Stimulated activated CD4-positive, alpha-beta T cell treated with anti-CD3 and anti-CD28 coated beads, Interleukin-2, amount 100 ng/mL, for 48 hours (primary cell): Measurements from ENCODE around the gene TMEM53.

Experiments used
- DNase-seq, 2 donors: peaks; one replicate each; pipeline ENCODE4 v3.0.0-alpha.2; 2020

TMEM53 gene

GRCh38 chr1:44696789-44697345 is 22.6 kb upstream of the TMEM53 start:
- no peak for DNase-seq

- DNase-seq = no peak
These were observed 21.8 kb upstream of the TMEM53 start for GRCh38 chr1:44696101-44696500.

- no peak for DNase-seq
These were observed 21.4 kb upstream of the TMEM53 start for GRCh38 chr1:44695671-44696070.

GRCh38 chr1:44694863-44695478 is 20.7 kb upstream of the TMEM53 start:
- no peak for DNase-seq

DNA sequence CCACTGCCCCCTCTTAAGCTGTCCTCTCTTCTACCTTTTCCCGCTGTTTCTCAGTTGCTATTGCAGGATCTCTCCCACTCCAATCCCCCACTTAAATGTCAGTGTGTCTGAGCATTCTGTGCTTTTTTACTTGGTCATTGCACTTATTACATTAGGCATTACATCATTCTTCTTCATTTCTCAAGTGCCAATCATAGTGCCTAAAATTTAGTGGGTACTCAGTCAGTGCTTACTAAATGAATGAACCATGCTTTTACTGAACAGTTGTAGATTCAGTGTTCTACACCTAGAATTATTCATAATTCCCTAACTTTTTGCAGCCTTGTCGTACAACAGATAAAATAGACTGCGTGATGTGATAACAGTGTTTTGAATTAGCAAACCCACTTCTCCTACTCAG is 19.6 kb upstream of the TMEM53 start:
- no peak for DNase-seq

DNA sequence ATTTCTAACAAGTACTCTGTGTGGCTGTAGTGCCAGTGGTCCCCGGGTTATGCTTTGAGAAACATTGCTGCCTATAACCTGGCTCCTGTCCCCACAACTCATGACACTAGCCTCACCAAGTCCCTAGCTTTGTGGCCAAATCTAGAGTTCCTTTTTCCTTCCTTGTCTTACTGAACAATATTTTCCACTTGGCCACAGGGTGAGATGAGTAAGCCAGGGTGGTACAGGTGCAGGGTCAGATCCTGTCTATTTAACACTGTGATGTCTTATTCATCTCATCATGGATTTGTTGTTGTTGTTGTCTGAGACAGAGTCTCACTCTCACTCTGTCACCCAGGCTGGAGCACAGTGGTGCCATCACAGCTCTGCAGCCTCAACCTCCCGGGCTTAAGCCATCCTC is 18.9 kb upstream of the TMEM53 start:
- no peak for DNase-seq

GRCh38 chr1:44689447-44689765 is 15.1 kb upstream of the TMEM53 start:
- DNase-seq = no peak

- no peak for DNase-seq
These were observed 14.6 kb upstream of the TMEM53 start for GRCh38 chr1:44688760-44689446.

DNA sequence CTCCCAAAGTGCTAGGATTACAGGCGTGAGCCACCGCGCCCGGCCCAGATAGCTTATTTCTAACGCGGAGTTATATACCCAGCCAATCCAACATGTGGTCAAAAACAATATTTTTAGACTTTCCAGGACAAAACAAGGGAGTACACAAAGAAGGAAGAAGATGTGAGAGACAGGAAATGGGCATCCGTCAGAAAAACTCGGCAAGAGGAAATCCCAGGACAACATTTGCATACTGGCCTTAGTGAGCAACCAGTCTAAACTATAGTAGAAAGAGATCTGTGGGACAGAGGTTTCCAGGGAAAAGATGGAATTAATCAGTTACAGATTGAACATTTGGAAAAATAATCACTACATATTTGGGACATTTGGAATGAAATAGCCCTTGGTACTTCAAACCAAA is 11.6 kb upstream of the TMEM53 start:
- no peak for DNase-seq

DNA sequence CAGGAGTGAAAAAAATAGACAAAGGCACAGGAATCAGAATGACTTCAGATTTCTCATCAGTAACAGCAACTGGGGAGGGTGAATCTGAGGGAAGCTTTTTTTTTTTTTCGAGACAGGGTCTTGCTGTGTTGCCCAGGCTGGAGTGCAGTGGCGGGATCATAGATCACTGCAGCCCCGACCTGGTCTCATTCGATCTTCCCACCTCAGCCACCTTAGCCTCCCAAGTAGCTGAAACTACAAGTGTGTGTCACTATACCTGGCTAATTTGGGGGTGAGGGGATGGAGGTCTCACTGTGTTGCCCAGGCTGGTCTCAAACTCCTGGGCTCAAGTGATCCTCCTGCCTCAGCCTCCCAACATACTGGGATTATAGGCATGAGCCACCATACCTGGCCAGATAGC is 10.9 kb upstream of the TMEM53 start:
- DNase-seq = no peak

GRCh38 chr1:44684525-44684924 is 10.2 kb upstream of the TMEM53 start:
- no peak for DNase-seq

DNA sequence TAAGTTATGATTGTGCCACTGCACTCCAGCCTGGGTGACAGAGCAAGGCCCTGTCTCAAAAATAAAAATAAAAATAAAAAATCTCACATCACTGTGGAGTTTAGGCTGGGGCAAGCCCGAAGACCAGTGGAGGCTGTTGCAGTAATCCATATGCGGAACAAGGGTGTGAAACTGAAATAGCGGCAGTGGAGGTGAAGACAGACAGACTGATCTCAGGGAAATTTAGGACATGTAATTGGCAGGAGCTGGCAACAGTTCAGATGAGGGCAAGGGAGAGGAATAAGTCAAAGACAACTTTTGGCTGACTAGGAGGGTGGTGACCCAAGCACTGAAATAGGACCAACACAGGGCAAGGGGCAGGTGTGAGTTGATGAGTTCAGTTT is 8.6 kb upstream of the TMEM53 start:
- no peak for DNase-seq

DNA sequence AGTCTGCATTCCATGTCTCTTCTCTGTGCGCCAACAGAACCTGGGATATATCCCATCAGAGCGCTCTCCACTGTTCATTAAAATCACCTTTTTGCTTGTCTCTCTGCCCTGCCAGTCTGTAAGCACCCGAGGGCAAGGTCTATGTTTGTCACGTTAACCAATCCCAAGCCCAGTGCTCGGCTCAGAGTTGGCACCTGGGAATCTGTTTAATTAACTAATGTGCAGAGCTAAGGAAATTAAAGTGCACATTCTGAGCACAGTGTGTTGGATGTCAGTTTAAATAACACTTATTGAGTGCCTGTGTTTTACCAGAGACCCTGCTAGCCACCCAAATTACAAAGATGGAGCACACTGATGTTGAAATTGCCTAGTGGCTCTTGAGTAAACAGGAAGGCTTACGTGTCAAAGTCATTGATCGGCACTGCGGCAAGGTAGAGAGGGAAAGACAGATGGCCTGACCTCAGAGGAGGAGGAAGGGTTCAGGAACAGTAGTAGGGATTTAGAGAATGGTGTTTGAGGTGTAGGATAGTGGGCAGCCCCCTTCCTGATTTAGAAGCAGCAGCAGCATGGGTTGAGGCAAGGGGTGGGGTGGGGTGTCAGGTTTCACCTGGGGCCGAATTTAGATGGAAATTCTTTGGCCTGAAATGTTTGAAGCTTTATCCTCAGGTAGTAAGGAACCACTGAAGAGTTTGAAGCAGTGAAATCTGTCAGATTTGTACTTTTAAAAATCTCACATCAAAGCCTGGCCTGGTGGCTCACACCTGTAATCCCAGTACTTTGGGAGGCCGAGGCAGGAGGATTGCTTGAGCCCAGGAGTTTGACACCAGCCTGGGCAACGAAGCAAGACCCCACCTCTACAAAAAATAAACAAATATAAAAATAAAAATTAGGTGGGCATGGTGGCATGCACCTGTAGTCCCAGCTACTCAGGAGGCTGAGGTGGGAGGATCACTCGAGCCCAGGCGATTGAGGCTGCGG is 7.9 kb upstream of the TMEM53 start:
- no peak for DNase-seq

- DNase-seq = no peak
These were observed 5.2 kb upstream of the TMEM53 start for GRCh38 chr1:44679468-44679867.

DNA sequence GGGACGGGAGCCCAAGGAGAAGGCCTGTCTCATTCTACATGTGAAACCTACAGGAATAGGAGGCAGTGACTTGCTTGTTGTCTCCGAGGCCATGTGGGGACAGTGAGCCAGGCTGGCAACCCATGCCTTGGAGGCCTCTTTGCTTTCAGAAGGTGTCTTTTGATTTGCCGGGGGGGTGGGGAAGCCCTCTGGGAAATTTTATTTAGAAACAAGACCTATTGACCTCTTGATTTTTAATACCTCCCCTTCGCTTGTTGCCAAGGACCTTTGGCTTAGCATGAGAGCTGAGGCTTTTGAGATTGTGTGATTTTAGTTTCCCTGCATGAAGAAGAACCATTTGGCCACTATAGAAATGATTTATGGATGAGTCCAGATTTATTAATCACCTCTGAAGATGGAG is 4.3 kb upstream of the TMEM53 start:
- DNase-seq = no peak

- DNase-seq = no peak
These were observed 3.8 kb upstream of the TMEM53 start for GRCh38 chr1:44678120-44678519.

GRCh38 chr1:44677201-44677766 is 3.0 kb upstream of the TMEM53 start:
- no peak for DNase-seq

DNA sequence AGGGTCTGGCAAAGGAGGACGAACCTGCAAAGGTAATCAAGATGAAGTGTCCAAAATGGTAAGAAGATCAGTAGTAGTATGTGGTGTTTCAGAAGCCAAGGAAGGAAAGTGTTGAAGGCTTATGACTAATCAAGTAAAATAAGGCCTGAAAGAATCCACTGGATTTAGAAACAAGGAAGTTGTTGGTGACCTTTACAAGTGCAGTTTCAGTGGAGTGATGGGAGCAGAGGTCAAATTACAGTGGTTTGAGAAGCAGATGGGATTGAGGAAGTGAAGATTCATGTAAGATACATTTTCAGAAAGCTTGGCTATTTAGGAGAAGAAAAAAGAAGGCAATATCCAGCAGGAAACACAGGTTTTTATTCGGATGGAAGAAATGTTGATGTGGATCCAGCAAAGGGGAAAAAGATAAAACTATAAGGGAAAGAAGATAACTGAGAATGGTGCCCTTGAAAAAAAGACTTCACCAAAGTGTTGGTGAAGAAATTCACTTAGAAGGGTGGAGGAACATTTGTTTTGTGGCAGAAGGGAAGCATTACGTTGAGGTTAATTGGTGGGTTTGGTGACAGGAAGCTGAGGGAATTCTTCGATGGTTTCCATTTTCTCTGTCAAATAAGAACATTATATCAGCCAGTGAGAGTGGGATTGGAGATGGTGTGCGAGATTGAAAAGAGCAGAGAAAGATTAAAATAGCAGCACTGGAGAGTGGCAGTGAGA is 2.4 kb upstream of the TMEM53 start:
- no peak for DNase-seq

GRCh38 chr1:44675186-44675585 is 905 bp upstream of the TMEM53 start:
- DNase-seq = no peak

GRCh38 chr1:44673675-44674112 is 587 bp downstream of the TMEM53 start:
- no peak for DNase-seq

DNA sequence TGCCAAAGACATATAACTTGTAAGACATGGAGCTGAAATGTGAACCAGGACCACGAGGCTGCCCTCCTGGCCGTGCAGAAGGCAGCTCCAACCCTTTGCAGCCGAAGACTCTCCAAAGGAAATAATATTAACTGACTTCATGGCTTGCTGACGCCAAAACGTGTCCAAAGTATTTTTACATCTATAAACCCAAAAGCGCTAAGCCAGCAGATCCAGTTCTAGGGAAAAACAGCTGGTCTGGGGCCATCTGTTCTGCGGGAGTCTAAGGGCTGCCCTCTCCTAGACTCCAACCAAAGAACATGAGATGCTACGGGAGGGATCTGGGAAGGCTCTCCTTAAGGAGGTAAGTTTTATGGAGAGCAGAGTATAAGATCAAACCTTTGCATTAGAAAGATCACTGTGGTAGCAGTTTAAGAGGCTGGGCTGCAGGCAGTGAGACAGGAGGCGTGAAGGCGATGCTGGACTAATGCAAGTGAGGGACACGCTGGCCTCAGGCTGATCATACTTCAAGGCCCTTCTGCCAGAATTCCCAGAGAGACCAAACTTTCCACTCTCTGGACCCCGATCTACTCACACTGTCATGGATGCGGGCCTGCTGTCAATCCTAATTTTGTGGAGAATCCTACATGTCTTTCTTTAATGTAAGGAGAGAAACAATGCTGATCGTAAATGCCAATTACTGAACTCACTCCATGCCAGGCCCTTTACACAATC is 1.2 kb downstream of the TMEM53 start:
- no peak for DNase-seq
